PC-9 (cell line): Measurements from ENCODE around the gene ZNF688. TPM values are rescaled to one million over a fixed set of nuclear protein-coding genes. Genes with fewer than 3 reads are reported as not detected.

Source experiments
- BruUV-seq: library from RNA; stranded (reverse); fragments of 400-500 nt; replicated peaks from 2 replicates; lab custom pipeline; 2021; lab: Mats Ljungman, UMichigan
- CTCF ChIA-PET: fragments of 300-600 bp; sonication (Branson Sonifier 250); formaldehyde crosslinking; loops from one replicate; lab custom pipeline; 2022; ENCODE audit warnings: antibody characterized with exemption; lab: Charles Lee
- POLR2A ChIA-PET: fragments of 300-600 bp; sonication (Branson Sonifier 250); formaldehyde crosslinking; loops from one replicate; lab custom pipeline; 2022; ENCODE audit warnings: antibody characterized with exemption; ENCODE audit not compliant: unreplicated experiment; lab: Charles Lee
- DNase-seq, 2 experiments: peaks; one replicate each; pipeline versions ENCODE4 v3.0.0 to v3.0.0-alpha.2; 2015 to 2022; ENCODE audit warnings: mixed read lengths in 1 of 2
- H2AFZ ChIP-seq: fragments of 200-600 bp; sonication (generic); 2 replicates; pipeline ENCODE4 v1.8.1; 2017; ENCODE audit warnings: antibody characterized with exemption
- H3F3A ChIP-seq: fragments of 200-600 bp; sonication (generic); 2 replicates; pipeline ENCODE4 v1.8.1; 2017; ENCODE audit warnings: antibody characterized with exemption, mild to moderate bottlenecking, low read depth; ENCODE audit not compliant: insufficient read depth
- H3K27ac ChIP-seq: fragments of 200-600 bp; sonication (generic); 2 replicates; pipeline ENCODE4 v1.6.1; 2016; ENCODE audit warnings: mixed run types
- H3K27me3 ChIP-seq: fragments of 200-600 bp; sonication (generic); 2 replicates; pipeline ENCODE4 v1.6.1; 2016; ENCODE audit warnings: low read depth, mixed run types; ENCODE audit not compliant: insufficient read depth
- H3K36me3 ChIP-seq: fragments of 200-600 bp; sonication (generic); 2 replicates; pipeline ENCODE4 v1.6.1; 2016; ENCODE audit warnings: low read depth, mixed run types
- H3K4me1 ChIP-seq: fragments of 200-600 bp; sonication (generic); replicated peaks from 2 replicates; pipeline ENCODE4 v1.6.1; 2016; ENCODE audit warnings: mixed run types; ENCODE audit not compliant: insufficient read depth
- H3K4me2 ChIP-seq: fragments of 200-600 bp; sonication (generic); 2 replicates; pipeline ENCODE4 v1.6.1; 2017; ENCODE audit warnings: mixed run types
- H3K4me3 ChIP-seq: fragments of 200-600 bp; sonication (generic); 2 replicates; pipeline ENCODE4 v1.6.1; 2016; ENCODE audit warnings: mixed run types
- H3K79me2 ChIP-seq: fragments of 200-600 bp; sonication (generic); 2 replicates; pipeline ENCODE4 v1.6.1; 2017; ENCODE audit warnings: low read depth, mixed run types
- H3K9me2 ChIP-seq: fragments of 200-600 bp; sonication (generic); 2 replicates; pipeline ENCODE4 v1.8.1; 2017; ENCODE audit warnings: mild to moderate bottlenecking; ENCODE audit not compliant: insufficient read depth
- H3K9me3 ChIP-seq: fragments of 200-600 bp; sonication (generic); 2 replicates; pipeline ENCODE4 v1.8.1; 2016; ENCODE audit warnings: low read depth; ENCODE audit not compliant: insufficient read depth
- H4K20me1 ChIP-seq: fragments of 200-600 bp; sonication (generic); 2 replicates; pipeline ENCODE4 v1.8.1; 2017; ENCODE audit not compliant: insufficient read depth
- EZH2 ChIP-seq: fragments of 200-600 bp; sonication (generic); IDR thresholded peaks from 2 replicates; pipeline ENCODE4 v1.8.0; 2017; ENCODE audit warnings: antibody characterized with exemption, low read depth
- intact Hi-C: fragments of 100-400 bp; cut with micrococcal nuclease; formaldehyde crosslinking; loops from one replicate; pipeline ENCODE4 v1.10.0; 2022; ENCODE audit not compliant: unreplicated experiment
- total RNA-seq: library from RNA; stranded (reverse); gene quantifications from 2 replicates; pipeline ENCODE4 v1.2.3, GENCODE V29; 2021
- TF ChIP-seq, protein P1 (sequence below): fragments of 200-600 bp; sonication (generic); conservative IDR thresholded peaks from 2 replicates; pipeline ENCODE4 v1.6.1; 2017; ENCODE audit warnings: mixed run types, antibody characterized with exemption, mild to moderate bottlenecking, moderate library complexity

Gene ZNF688
- total RNA-seq, 1 experiment from 2014 or later, result 13.1 TPM

DNA sequence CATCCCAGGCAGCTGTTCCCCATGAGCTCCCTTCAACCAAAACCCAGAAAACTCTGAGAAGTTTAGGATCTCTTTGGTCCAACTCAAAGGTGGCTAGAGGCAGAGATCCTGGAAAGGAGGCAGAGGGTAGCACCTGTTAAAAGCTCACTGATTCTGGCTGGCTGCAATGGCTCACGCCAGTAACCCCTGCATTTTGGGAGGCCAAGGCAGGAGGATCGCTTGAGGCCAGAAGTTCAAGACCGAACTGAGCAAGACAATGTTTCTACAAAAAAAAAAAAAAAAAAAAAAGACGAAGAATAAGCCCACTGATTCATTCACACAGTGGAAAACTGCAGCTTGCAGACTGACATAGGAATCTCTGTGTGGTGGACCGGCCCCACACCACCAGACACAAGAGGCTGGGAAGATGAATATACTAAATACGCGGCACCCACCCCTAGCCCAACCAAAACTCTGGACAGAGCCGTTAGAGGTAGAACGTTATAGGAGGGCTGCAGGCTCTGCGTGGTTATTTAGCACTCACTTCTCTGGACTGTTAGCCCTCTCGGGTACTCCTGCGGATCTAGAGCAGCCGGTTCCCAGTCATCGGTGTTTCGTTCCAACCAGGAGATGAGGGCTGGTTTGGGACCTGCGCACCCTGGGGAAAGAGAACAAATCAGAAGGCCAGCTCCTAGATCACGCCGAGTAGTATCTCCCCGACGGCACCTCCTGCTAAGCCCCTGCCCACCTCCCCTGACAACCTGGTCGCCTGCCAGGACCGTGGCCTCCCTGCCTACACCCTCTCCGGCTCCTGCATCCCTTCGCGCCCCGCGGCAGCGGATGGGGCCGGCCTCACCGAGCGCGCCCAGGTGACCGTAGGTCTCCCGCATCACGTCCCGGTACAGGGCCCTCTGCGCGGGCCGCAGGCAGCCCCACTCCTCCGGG is 37.8 kb upstream of the ZNF688 start:
- H3K27ac ChIP-seq, result peak overlapping the region; percentile 49
- peaks cover 5% of the 10 kb centered on the region; the same call in 1 of the 2 replicates for H3K4me1 ChIP-seq
- H3K4me3 ChIP-seq, result peak overlapping the region; percentile 89
- POLR2A ChIA-PET, result interaction anchor here (0.6 to 0.7 kb wide), 4 partner anchors 10 to 904 kb away, joined by 4 to 9 read pairs (median 8); no protein-coding TSS in a partner anchor
- H3K79me2 ChIP-seq, result peaks cover 7% of the 10 kb centered on the region; the same call in 1 of the 2 replicates
- H2AFZ ChIP-seq, result peak overlapping the region; percentile 99
- TF ChIP-seq, protein P1, sequence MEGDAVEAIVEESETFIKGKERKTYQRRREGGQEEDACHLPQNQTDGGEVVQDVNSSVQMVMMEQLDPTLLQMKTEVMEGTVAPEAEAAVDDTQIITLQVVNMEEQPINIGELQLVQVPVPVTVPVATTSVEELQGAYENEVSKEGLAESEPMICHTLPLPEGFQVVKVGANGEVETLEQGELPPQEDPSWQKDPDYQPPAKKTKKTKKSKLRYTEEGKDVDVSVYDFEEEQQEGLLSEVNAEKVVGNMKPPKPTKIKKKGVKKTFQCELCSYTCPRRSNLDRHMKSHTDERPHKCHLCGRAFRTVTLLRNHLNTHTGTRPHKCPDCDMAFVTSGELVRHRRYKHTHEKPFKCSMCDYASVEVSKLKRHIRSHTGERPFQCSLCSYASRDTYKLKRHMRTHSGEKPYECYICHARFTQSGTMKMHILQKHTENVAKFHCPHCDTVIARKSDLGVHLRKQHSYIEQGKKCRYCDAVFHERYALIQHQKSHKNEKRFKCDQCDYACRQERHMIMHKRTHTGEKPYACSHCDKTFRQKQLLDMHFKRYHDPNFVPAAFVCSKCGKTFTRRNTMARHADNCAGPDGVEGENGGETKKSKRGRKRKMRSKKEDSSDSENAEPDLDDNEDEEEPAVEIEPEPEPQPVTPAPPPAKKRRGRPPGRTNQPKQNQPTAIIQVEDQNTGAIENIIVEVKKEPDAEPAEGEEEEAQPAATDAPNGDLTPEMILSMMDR, result no peak
- no peak for TF ChIP-seq EZH2
- peak overlapping the region; percentile 92 for H3K4me2 ChIP-seq
- H3K9me2 ChIP-seq, result no peaks in the 10 kb centered on the region
- 0 out of 2 replicates have a peak, but pooled peaks cover 6% of the 10 kb centered on the region for H3K36me3 ChIP-seq
- H3K9me3 ChIP-seq, result no peaks in the 10 kb centered on the region
- DNase-seq, result peak in 1 of 2 experiments; percentile 62
- intact Hi-C loops, result no loop called here
- TSS peak; percentile 41 for BruUV-seq
- no peaks in the 10 kb centered on the region for H4K20me1 ChIP-seq
- peaks cover 7% of the 10 kb centered on the region; the same call in 1 of the 2 replicates for H3F3A ChIP-seq
- CTCF ChIA-PET, result interaction anchor here (0.7 to 1.6 kb wide), 2 partner anchors 11 to 201 kb away, joined by 6 to 8 read pairs; no protein-coding TSS in a partner anchor
- H3K27me3 ChIP-seq, result no peaks in the 10 kb centered on the region

DNA sequence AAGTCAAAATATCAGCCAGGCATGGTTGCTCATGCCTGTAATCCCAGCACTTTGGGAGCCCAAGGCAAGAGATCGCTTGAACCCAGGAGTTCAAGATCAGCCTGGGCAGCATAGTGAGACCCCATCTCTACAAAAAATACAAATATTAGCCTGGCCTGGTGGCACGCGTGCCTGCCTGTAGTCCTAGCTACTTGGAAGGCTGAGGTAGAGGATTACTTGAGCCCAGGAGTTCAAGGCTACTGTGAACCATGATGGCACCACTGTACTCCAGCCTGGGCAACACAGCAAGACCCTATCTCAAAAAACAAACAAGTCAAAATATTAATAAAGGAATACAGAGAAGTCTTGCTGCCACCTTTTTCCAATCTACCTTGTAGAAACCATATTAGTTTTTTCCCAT is 34.5 kb upstream of the ZNF688 start:
- peaks cover 5% of the 10 kb centered on the region; the same call in 1 of the 2 replicates for H3K4me1 ChIP-seq
- no peaks in the 10 kb centered on the region for H3K9me3 ChIP-seq
- no peak overlapping the region for H3K4me3 ChIP-seq
- H3K36me3 ChIP-seq, result 0 out of 2 replicates have a peak, but pooled peaks cover 6% of the 10 kb centered on the region
- TF ChIP-seq EZH2, result no peak
- TF ChIP-seq, protein P1, result no peak
- no peaks in the 10 kb centered on the region for H3K27me3 ChIP-seq
- H3K9me2 ChIP-seq, result no peaks in the 10 kb centered on the region
- peaks cover 7% of the 10 kb centered on the region; the same call in 1 of the 2 replicates for H3K79me2 ChIP-seq
- H3K27ac ChIP-seq, result no peak overlapping the region
- DNase-seq, result no peak
- H3K4me2 ChIP-seq, result no peak overlapping the region
- CTCF ChIA-PET, result interaction anchor here (0.6 kb wide), 2 partner anchors 193 to 198 kb away, joined by 3 read pairs; partner anchors contain the start of gene ZNF771
- H2AFZ ChIP-seq, result no peak overlapping the region
- H3F3A ChIP-seq, result peaks cover 20% of the 10 kb centered on the region; the same call in 1 of the 2 replicates
- BruUV-seq, result no TSS peak
- no peaks in the 10 kb centered on the region for H4K20me1 ChIP-seq
- intact Hi-C loops, result no loop called here
- POLR2A ChIA-PET, result interaction anchor here (0.6 kb wide), 1 partner anchor 552 kb away, joined by 3 read pairs; no protein-coding TSS in a partner anchor

DNA sequence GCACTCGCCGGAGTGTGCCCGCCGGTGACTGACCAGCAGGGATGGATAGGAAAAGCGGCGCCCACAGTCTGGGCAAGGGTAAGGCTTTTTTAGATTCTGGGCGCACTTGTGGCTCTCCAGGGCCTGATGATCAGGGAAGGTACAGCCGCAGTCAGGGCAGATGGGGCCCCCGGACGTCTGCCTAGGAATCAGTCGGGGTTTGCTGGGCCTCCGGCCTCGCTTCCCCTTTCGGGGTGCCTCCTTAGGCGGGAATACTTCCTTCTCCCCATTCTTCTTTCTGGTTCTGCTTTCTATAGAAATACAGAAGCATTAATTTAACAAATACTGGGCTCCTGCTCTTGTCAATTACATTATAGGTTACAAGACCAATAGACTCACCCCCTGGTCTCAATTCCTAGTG is 33.6 kb upstream of the ZNF688 start:
- no peaks in the 10 kb centered on the region for H4K20me1 ChIP-seq
- H3K9me2 ChIP-seq, result no peaks in the 10 kb centered on the region
- H3K79me2 ChIP-seq, result peaks cover 7% of the 10 kb centered on the region; the same call in 1 of the 2 replicates
- H2AFZ ChIP-seq, result no peak overlapping the region
- CTCF ChIA-PET, result no interaction called here
- no peaks in the 10 kb centered on the region for H3K9me3 ChIP-seq
- peaks cover 5% of the 10 kb centered on the region; the same call in 1 of the 2 replicates for H3K4me1 ChIP-seq
- no TSS peak for BruUV-seq
- H3K27ac ChIP-seq, result no peak overlapping the region
- intact Hi-C loops, result no loop called here
- H3K4me3 ChIP-seq, result no peak overlapping the region
- H3K27me3 ChIP-seq, result no peaks in the 10 kb centered on the region
- no peak for TF ChIP-seq EZH2
- TF ChIP-seq, protein P1, result no peak
- 0 out of 2 replicates have a peak, but pooled peaks cover 6% of the 10 kb centered on the region for H3K36me3 ChIP-seq
- H3K4me2 ChIP-seq, result no peak overlapping the region
- DNase-seq, result no peak
- POLR2A ChIA-PET, result no interaction called here
- peaks cover 22% of the 10 kb centered on the region; the same call in 1 of the 2 replicates for H3F3A ChIP-seq
